Measurements from ENCODE around the gene TCF21. TPM values are rescaled to one million over a fixed set of nuclear protein-coding genes. Genes with fewer than 3 reads are reported as not detected.

The TCF21 gene
- total and polyA plus RNA-seq, 10 of the 15 experiments (the other 5 are each of a cell fraction or from before 2014, with no cell fraction given): 0.08 TPM; not detected in 9

DNA sequence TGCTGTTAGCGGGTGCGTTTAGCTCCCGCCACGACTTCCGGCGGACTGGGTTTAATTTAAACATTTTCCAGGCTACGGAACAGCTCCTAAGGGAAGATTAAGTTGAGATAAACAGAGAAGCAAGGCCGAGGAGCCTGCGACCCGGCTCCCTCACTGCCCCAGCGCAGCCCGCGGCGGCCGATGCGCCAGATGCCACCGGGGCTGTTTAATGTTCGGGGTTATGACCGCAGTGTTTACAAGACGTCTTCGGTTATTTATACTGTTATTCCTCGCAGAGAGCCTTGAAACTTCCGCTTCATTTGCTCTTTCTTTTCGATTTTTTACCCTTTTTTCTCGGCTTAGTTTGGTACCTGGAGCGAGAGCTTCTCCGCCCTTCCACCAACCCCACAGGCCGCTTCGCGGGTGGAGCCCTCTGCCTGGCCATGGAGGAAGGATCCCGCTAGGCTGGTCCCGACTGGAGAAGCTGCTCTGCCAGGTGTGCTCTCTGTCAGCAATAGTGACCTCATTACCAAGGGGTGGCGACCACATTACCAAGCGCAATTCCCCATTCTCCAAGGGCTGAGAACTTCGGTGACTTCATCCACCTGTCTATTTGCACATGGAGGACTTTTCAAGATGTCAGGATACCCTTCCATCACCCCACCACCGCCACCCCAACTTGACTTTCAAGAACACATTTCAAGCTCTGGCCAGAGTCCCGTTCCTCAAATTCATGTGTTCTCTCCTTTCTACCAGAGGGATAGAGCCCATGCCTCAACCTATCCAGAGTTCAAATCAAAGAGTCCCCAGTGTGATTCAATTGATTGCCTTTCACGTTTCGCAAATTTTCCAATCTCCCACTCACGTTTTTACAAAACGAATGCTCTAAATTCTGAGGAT, 4.1 kb downstream of the TCF21 start:
- H3K36me3 ChIP-seq (ENCODE audit: control insufficient read depth in 2 of 2, insufficient read depth in 2 of 2, low read length in 1 of 2): no peaks in the 10 kb centered on the region
- no peak overlapping the region for H3K9ac ChIP-seq (ENCODE audit: control insufficient read depth, insufficient read depth, low read length)
- H3K4me1 ChIP-seq (ENCODE audit: control insufficient read depth, insufficient read depth, low read length): no peaks in the 10 kb centered on the region
- CTCF ChIA-PET: interaction anchor here (0.9 to 1.7 kb wide), 2 partner anchors 10 to 24 kb away, joined by 3 to 6 read pairs; no protein-coding TSS in a partner anchor
- SMC1A ChIA-PET (ENCODE audit: uncharacterized antibody, unreplicated experiment): interaction anchor here (1.0 to 1.4 kb wide), 4 partner anchors 10 to 214 kb away, joined by 3 to 4 read pairs (median 3); no protein-coding TSS in a partner anchor
- H3K27me3 ChIP-seq (replicated peaks in 1 of 2; ENCODE audit: control insufficient read depth in 2 of 2, insufficient read depth in 2 of 2, low read length in 1 of 2): peaks cover 25 to 38% of the 10 kb centered on the region in 2 experiments
- no peak for FAIRE-seq
- intact Hi-C loops (cut with micrococcal nuclease; ENCODE audit: unreplicated experiment): no loop called here
- no peak for DNase-seq (ENCODE audit: low read depth, low spot score)
- WGBS (ENCODE audit: insufficient coverage, insufficient replicate concordance, low lambda C conversion rate, missing lambda C conversion rate): 34% methylated on average over 41 of the region's 41 CpGs
- no peak overlapping the region for H3K4me2 ChIP-seq (ENCODE audit: control insufficient read depth, insufficient read depth)
- no TSS peak for BruUV-seq (replicated peaks)
- H3K27ac ChIP-seq (ENCODE audit: control insufficient read depth, insufficient read depth): no peak overlapping the region
- RAD21 ChIA-PET (ENCODE audit: unreplicated experiment): no interaction called here
- no peak overlapping the region for H3K4me3 ChIP-seq
- TF ChIP-seq, protein P1, sequence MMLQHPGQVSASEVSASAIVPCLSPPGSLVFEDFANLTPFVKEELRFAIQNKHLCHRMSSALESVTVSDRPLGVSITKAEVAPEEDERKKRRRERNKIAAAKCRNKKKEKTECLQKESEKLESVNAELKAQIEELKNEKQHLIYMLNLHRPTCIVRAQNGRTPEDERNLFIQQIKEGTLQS (IDR thresholded peaks at IDR 0.05; ENCODE audit: borderline replicate concordance, extremely low read depth, low read depth, low read length): no peak
- TF ChIP-seq CREB1 (IDR thresholded peaks at IDR 0.05; ENCODE audit: low read depth) (no peak), KLF5 (IDR thresholded peaks at IDR 0.05; ENCODE audit: partially characterized antibody) (no peak)
- TF ChIP-seq, protein P2, sequence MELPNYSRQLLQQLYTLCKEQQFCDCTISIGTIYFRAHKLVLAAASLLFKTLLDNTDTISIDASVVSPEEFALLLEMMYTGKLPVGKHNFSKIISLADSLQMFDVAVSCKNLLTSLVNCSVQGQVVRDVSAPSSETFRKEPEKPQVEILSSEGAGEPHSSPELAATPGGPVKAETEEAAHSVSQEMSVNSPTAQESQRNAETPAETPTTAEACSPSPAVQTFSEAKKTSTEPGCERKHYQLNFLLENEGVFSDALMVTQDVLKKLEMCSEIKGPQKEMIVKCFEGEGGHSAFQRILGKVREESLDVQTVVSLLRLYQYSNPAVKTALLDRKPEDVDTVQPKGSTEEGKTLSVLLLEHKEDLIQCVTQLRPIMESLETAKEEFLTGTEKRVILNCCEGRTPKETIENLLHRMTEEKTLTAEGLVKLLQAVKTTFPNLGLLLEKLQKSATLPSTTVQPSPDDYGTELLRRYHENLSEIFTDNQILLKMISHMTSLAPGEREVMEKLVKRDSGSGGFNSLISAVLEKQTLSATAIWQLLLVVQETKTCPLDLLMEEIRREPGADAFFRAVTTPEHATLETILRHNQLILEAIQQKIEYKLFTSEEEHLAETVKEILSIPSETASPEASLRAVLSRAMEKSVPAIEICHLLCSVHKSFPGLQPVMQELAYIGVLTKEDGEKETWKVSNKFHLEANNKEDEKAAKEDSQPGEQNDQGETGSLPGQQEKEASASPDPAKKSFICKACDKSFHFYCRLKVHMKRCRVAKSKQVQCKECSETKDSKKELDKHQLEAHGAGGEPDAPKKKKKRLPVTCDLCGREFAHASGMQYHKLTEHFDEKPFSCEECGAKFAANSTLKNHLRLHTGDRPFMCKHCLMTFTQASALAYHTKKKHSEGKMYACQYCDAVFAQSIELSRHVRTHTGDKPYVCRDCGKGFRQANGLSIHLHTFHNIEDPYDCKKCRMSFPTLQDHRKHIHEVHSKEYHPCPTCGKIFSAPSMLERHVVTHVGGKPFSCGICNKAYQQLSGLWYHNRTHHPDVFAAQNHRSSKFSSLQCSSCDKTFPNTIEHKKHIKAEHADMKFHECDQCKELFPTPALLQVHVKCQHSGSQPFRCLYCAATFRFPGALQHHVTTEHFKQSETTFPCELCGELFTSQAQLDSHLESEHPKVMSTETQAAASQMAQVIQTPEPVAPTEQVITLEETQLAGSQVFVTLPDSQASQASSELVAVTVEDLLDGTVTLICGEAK (IDR thresholded peaks at IDR 0.05; ENCODE audit: borderline replicate concordance): no peak
- no peak for ATAC-seq
- no peaks in the 10 kb centered on the region for H3K9me3 ChIP-seq (replicated peaks; ENCODE audit: control insufficient read depth, insufficient read depth, low read length)
- H3K79me2 ChIP-seq (ENCODE audit: control insufficient read depth, insufficient read depth, low read length): no peaks in the 10 kb centered on the region
- H4K20me1 ChIP-seq (ENCODE audit: control insufficient read depth, insufficient read depth): no peaks in the 10 kb centered on the region
- POLR2A ChIA-PET: no interaction called here
- in situ Hi-C loops (cut with MboI): no loop called here
- no peak overlapping the region for H2AFZ ChIP-seq (ENCODE audit: control insufficient read depth, low read depth, low read length)

Data from GM12878 (cell line).